HPDE6-E6E7 (cell line): ENCODE data around the gene STEAP3.

ENCODE experiments used
- DNase-seq: peaks from one replicate; pipeline ENCODE4 v3.0.0; 2011; ENCODE audit warnings: missing footprints; ENCODE audit errors: extremely low spot score

Gene STEAP3

DNA sequence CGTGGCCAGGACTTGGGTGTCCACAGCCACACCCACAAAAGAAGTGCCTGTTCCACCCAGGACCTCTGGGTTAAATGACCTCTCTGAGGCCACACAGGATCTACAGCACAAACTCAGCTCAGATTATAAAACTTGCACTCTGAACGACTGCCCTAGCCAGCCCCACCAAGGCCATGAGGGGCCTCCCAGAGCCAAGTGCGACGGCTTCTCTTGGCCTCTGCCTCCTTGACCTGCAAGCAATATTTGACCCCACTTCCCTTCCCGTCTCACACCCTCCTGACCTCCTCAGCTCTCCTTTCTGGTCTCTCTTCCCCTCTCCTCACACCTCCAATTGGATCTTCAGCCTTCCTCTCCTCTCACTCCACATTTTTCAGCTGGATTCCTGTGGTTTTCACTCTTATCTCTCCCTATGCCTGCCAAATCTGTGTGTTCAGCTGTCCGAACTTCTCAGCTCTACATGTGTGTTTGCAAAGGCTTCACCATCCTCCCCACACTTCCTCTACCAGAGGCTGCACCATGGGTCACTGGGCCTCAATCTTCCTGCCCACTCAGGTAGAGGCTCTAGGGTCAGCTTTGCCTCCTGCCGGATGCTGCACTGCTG lies 25.3 kb upstream of the STEAP3 start:
- no peak for DNase-seq

DNA sequence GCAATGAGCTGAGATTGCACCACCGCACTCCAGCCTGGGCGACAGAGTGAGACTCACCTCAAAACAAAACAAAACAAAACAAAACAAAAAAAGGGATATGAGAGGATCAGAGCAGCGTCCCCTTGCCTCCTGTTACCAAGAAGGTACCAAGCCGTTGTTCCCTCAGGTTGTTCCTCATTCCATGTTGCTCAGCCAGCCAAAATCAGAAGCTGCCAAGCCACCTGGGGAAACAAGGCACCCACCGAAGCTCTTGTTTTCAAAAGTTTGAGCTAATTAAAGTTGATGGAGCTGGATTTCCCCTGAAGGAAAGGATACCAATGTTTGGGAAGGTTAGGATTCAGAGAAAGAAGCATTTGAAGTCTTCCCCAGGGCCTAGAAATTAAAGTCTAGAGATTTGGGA lies 21.8 kb upstream of the STEAP3 start:
- no peak for DNase-seq

DNA sequence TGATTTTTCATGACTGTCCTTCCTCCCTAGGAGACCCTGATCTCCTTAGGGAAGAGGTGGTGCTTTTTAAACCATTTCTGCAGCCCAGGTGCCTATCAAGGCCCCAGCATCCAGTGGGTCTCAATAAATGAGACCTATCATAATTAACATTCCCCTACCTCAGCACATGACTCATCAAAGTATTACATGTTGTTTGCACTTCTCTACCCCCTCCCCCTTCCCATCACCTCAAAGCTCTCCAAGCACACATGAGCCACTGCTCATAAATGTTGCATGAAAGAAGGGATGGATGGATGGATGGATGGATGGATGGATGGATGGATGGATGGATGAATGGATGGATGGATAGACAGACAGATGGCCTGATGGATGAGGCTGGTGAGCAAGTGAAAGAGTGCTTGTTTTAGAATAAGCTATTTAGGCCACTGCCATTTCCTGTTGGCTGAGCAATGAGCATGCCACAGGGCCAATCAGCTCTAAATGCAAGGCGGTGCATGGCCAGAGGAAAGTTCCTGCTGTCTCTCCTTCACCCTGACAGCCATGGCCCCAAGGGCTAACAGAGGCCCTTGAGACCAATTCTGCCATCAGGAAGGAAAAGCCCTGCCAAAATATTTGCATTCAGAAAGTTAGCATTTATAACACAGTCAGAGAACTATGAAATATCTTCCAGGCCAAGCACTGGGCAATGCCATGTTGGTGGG lies 20.9 kb upstream of the STEAP3 start:
- no peak for DNase-seq

- no peak for DNase-seq
Measured at GRCh38 chr2:119204525-119204924, 19.1 kb upstream of the STEAP3 start.

DNA sequence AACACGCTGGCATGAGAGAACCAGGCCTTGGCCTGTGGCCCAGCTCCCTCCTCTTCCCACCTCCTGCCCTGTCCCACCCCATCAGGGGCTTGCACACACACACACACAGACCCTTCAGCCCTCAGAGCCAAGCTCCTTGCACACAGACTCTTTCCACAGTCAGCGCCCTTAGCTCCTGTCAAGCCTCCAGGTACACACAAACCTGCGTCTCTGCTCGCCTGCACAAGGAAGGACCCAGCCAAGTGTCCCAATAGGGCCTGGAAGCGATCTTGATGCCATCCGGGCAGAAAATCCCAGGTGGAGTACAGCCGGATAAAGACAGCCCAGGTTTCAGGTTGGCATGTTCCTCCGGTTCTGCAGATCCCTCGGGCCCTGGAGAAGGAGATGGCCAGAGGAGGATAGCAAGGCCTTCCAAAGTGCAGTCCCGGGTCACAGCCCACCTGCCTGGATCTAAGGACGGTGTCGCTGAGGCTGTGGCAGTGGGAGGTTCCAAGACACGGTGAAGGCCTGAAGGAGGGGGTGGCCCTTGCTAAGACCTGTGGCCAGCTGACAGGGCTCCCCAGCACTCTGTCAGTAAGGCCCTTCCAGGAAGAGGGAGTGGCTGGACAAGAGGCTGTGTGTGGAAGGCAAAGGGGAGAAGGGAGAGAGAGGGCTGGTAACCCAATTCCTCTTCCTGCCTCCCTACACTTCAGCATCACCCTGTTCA lies 18.5 kb upstream of the STEAP3 start:
- no peak for DNase-seq

DNA sequence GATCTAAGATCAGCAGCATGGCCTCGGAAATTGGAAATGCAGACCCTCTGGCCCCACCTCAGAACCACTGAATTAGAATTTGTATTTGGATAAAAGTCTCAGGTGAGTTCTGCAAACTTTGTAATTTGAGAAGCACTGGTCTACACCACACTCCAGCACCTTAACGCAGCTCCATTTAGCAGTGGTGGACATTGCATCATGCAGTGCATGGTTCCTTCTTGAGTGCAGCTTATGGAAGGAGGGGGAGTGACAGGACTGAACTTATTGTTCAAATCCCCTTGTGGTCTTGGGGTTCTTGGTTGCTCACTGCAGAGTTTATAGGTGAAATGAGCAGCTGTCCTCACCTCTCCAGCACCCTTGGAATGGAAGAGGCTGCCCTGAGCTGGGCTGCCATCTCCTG lies 17.4 kb upstream of the STEAP3 start:
- no peak for DNase-seq

DNA sequence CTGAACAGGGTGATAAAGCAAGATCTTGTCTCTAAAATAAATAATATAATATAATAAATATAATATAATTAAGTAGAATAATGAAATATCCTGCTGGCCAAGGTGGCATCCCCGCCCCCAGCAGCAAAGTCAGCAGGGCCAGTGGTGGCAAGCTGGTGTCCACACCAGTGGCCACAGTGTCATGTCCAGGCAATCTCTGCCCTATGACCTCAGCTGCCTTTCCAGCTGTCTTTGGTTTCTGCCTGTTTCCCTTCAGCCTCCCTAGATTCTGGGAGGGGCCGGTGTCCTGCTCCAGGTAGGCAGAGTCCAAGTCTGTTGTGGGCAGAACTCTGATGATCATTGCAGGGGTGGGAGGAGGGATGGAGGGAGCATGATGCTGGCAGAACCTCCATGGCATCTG lies 16.2 kb upstream of the STEAP3 start:
- no peak for DNase-seq

DNA sequence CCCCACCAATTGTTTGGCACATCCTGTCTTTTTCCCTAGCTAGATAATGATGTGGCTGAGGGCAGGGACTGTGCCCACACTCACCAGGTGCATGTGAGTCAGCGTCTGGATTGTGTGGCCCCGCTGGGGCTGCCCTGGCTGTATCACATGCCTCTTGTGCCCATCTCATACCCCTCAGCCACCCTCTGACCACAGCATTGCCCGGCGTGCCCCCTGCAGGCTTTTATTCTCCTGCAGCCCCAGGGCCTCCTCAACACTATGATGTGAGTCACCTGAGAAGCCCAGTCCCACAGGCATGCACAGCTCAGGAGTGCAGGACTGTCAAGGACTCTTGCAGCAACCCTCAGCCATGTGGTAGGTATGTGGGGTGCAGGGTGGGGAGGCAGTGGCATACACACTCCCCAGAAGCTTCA lies 14.8 kb upstream of the STEAP3 start:
- DNase-seq, result peak; percentile 81

DNA sequence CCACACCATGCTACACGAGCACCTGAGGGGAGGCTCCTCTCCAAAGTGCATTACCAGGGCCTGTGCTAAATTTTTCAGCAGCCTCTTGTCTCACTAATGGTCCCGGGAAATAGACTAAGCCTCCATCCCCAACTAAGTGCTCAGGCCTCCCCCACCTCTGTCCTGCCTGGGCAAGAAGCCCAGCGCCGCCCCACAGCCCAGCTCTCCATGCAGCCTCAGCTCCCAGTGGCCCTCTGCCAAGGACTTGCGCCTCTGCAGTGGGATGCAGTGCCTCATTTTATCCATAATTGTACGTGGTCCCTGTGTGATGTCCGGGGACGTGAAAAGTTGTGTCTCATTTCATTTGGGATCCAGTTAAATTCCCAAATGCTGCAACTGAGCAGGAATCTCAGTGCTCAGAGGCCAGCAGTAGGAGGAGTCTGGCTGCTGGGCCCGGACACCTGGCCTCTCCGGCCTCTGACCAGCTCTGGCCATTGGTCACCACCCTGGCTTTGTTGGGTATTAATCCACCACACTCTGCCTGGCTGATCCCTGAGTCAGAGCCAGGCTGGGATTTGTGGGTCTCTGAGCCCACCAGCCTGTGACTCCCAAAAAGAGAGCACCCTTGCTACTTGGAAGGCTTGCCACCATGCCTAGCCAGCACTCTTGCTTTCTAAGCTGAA lies 11.4 kb upstream of the STEAP3 start:
- DNase-seq, result no peak

GRCh38 chr2:119214453-119215037 lies 9.1 kb upstream of the STEAP3 start:
- no peak for DNase-seq

DNA sequence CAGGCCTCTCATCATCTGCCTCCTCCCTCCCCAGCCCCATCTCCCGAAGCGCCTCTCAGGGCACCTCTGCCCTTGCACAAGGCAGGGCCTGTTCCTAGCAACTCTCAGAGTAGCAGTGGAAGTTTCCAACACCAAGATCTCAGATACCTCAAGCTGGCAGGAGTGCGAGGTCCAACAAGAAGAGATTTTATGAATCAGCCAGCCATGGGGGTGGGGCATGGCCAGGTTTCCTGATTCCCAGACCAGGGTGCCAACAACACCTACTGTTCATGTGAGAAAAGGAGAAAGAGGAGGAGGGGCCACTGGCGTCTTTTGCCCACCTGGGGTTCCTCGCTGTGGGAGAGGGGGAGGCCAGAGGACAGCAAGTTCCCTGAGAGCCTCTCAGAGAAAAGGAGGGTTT lies 6.6 kb upstream of the STEAP3 start:
- DNase-seq, result no peak

GRCh38 chr2:119218478-119219064 lies 5.1 kb upstream of the STEAP3 start:
- no peak for DNase-seq

GRCh38 chr2:119219873-119220272 lies 3.8 kb upstream of the STEAP3 start:
- no peak for DNase-seq

DNA sequence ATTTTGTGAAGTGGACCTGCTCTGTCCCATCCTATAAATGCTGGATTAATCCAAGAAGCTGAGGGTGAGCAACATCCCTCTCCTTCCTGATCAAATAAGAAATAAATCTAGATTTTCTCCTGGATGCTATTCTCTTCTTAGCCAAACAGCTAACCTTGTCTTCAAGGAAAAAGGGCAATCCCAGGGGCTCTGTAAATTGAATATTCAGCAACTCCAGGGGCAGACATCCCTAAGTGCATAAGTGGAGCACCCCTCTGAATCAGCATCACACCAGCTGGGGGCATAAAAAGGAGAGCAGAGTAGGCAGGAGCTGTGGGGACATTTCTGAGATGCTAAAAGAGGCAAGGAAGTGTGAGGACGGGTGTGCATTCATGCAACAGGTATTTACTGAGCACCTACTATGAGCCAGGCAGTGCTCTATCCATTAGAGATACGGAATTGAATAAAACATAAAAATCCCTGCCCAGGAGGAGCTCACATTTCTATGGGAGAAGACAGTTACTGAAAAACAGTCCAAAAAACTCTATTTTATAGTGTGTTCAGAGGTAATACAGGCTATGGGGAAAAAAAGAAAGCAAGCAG lies 2.8 kb upstream of the STEAP3 start:
- DNase-seq, result no peak

DNA sequence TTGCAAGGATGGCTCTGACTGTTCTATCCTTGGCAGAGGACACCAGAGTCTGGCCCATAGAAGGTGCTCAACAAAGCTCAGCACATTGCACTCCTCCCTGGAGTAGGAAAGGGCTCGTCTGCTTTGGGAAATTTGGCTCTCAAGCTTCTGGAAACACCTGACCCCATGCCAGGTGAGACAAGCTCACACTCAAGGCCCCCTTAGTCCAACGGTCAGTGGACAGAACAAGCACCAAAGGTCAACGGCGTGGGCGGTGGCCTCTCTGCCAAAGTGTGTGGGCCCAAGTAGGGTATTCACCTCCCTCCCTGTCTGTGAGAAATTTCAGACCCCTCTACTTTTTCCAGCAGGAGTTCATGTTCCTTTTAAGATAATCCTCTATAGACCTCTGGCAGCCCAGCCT lies 2.0 kb upstream of the STEAP3 start:
- DNase-seq, result no peak

DNA sequence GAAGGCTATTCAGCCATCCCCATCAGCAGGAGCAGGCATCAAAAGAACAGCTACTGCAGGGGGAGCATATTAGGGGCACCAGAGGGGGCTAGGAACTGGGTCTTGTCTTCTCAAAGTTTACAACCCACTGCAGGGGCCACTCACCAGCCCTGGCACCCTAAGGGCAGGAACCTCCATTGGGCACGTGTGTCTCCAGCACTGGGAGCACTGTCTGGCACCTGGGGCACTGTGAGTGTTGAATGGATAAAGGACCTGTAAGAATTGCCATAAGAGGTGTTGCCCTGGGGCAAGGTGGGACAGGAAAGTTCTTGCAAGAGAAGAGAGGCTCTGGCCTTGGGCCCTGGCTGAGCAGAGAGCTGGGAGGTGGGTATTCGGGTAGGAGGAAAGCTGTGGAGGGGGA lies 1.4 kb upstream of the STEAP3 start:
- DNase-seq, result no peak

GRCh38 chr2:119222863-119223520 lies 642 bp upstream of the STEAP3 start:
- DNase-seq, result no peak

DNA sequence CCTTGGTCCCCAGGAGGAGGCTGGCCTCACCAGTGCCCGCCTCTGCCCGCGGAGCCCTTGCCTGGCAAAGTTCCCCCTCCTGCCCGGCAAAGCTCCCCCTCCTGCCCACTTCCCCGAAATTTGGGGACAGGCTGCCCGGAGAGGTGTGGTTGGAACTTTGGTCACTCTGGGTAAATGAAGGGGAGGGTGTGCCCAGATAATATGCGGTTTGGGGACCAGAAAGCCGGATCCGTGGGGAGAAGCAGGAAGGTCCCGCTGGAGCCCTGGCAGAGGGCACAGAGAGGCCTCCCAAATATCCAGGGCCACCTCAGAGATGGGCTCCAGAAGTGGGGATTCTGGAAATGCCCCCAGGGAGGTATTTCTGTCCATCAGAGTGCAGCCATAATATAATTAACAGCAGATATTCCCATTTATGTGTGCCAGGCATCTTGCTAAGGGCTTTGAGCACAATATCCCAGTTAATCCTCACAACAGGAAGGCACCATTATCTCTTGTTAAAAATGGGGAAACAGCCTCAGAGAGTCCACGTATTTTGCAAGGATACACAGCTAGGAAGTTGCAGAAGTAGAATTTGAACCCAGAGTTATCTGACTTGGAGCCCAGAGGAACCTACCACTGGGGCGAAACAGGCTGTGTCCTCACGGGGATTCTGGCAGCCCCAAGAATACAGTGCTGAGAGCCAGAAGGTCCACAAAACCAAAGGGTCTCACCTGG lies 914 bp downstream of the STEAP3 start:
- no peak for DNase-seq

DNA sequence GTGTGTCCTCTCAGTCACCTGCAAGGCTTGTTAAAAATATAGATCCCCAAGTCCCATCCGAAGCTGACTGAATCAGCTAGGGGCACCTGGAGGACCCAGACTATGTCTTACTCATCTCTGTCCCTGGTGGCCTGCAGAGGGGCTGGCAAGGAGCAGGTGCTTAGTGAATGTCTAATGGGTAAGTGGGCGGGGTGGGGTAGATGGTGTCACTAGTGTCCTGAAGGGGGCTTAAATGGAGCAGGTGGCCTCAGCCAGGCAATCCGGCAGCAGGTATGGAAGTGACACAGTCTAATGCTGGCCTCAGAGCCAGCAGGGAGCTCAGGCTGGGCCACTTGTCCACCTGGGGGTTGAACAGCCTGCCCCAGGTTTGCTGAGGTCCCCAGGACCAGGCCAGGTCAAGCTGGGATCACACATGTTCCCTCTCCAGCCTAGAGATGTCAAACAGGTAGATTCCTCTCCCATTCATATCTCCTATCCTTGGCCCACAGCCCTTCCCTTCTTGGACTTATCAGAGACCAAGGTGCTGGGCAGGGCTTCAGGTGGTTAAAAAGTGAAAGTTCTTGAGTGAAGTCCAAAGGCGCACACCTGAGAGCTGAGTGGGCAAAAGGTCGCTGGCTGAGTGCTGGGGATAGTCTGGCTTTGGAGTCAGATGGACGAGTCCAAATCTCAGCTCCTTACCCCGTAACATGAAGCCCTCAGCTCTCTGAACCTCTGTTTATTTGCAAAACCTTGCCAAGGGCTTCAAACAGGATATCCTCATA lies 1.7 kb downstream of the STEAP3 start:
- DNase-seq, result no peak

DNA sequence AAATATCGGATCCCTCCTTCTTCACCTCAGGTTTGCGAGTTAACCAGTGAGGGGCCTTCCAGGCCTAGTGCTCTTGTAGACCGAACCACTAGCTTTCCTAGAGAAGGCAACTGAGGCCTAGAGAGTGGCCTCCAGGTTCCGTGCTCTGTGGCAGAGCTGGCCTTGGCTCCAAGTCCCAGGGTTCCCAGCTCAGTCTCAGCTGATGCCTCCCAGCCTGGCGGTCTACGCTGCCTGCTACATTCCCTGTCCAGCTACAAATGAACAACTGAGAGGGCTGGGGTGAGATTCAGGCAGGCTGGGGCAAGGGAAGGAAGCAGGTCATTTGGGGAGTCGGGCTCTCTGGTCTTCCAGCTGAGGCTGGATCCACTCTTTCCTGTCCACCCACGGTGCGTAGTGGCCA lies 2.3 kb downstream of the STEAP3 start:
- no peak for DNase-seq
